ENCODE measurements around the gene GNAO1.
"Not testable (repeated sequence)": the region's sequence is repeated elsewhere in the genome, so short reads cannot be mapped to it uniquely, and the experiment has no call there.

The GNAO1 gene

GRCh38 chr16:56387396-56387795, 196.1 kb downstream of the GNAO1 start:
- DNase-seq (ENCODE audit: low read depth in 1 of 2, low spot score in 1 of 2), result no peak

GRCh38 chr16:56388209-56388608, 196.9 kb downstream of the GNAO1 start:
- DNase-seq (ENCODE audit: low read depth in 1 of 2, low spot score in 1 of 2), result no peak

GRCh38 chr16:56389554-56389953, 198.3 kb downstream of the GNAO1 start:
- DNase-seq (ENCODE audit: low read depth in 1 of 2, low spot score in 1 of 2), result no peak

- DNase-seq (ENCODE audit: low read depth in 1 of 2, low spot score in 1 of 2), result not testable (repeated sequence)
These were observed 205.4 kb downstream of the GNAO1 start for GRCh38 chr16:56396724-56397123.

- no peak for DNase-seq (ENCODE audit: low read depth in 1 of 2, low spot score in 1 of 2)
These were observed 207.8 kb downstream of the GNAO1 start for GRCh38 chr16:56399047-56399446.

- no peak for DNase-seq (ENCODE audit: low read depth in 1 of 2, low spot score in 1 of 2)
These were observed 208.2 kb downstream of the GNAO1 start for GRCh38 chr16:56399486-56399885.

GRCh38 chr16:56400458-56400857, 209.2 kb downstream of the GNAO1 start:
- no peak for DNase-seq (ENCODE audit: low read depth in 1 of 2, low spot score in 1 of 2)

GRCh38 chr16:56401482-56401881, 210.2 kb downstream of the GNAO1 start:
- DNase-seq (ENCODE audit: low read depth in 1 of 2, low spot score in 1 of 2), result no peak

- DNase-seq (ENCODE audit: low read depth in 1 of 2, low spot score in 1 of 2), result no peak
These were observed 214.8 kb downstream of the GNAO1 start for GRCh38 chr16:56405977-56406672.

Measured in activated T-helper 1 cell treated with anti-CD3 and anti-CD28 coated beads, Interleukin-2, amount 50 U/mL, for 16 hours (primary cell).